Measurements from ENCODE around the gene AP1AR.

AP1AR gene

DNA sequence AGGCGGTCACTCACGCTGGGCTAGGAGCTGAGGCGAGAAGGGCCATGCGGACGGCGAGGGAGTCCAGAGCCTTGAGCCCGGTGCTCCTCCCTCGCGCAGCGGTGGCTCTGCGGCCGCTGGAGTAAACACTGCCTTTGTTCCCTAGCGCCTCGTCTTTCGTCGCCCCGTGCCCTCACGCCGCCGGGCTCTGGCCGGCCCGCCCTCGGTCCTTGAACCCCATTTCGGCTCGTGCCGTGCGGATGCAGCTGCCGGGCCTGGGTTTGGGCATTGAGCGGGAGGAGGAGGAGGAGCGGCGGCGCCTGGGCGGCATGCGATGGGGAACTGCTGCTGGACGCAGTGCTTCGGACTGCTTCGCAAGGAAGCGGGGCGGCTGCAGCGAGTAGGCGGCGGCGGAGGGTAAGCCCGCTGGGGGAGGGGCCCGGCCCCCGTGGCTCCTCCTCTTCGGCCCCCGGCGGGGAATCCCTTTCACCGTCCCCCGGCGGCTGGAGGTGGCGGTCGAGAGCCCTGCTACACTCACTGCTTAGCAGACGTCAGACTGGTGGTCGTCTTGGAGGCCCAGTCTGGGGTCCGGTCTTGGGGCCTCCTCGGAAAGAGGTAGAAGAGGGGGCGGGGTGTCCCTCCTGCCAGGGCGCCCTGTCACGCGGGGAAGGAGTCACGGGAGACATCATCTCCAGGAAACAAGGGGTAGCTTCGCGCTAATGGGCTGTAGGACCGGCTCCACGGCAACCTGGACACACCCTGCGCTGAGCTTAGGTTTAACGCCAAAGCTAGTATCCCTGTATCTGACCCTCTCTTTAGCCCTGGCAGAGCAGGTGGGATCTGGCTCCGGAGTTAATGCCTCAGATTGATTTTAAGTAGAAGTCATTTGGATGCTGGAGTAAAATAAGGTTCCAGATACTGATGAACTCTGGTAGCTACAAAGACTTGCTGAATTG lies at the start of gene AP1AR:
Gene AP1AR, plus strand, starts transcription at position 9 of the 935 bp plus-strand sequence. Its CDS starts 305 bp downstream, at position 314.
- in situ Hi-C loops (cut with HindIII; ENCODE audit: low pct_unique_long_range_greater_than_20kb, low sequenced_read_pairs) = no loop called here
- peak; percentile 49 to 73 for DNase-seq (ENCODE audit: low read depth in 1 of 2, low spot score in 1 of 2)
- no peak for TF ChIP-seq JUND (IDR thresholded peaks at IDR 0.05; ENCODE audit: low read depth)

- in situ Hi-C loops (cut with HindIII; ENCODE audit: low pct_unique_long_range_greater_than_20kb, low sequenced_read_pairs) = no loop called here
- TF ChIP-seq JUND (IDR thresholded peaks at IDR 0.05; ENCODE audit: low read depth) = no peak
- no peak for DNase-seq (ENCODE audit: low read depth in 1 of 2, low spot score in 1 of 2)
These were observed 49.0 kb upstream of the AP1AR start for GRCh38 chr4:112182604-112183003.

- no peak for DNase-seq (ENCODE audit: low read depth in 1 of 2, low spot score in 1 of 2)
- in situ Hi-C loops (cut with HindIII; ENCODE audit: low pct_unique_long_range_greater_than_20kb, low sequenced_read_pairs) = no loop called here
- no peak for TF ChIP-seq JUND (IDR thresholded peaks at IDR 0.05; ENCODE audit: low read depth)
These were observed 48.3 kb upstream of the AP1AR start for GRCh38 chr4:112183252-112183651.

- no peak for DNase-seq (ENCODE audit: low read depth in 1 of 2, low spot score in 1 of 2)
- no peak for TF ChIP-seq JUND (IDR thresholded peaks at IDR 0.05; ENCODE audit: low read depth)
- in situ Hi-C loops (cut with HindIII; ENCODE audit: low pct_unique_long_range_greater_than_20kb, low sequenced_read_pairs) = no loop called here
These were observed 47.1 kb upstream of the AP1AR start for GRCh38 chr4:112184438-112184837.

DNA sequence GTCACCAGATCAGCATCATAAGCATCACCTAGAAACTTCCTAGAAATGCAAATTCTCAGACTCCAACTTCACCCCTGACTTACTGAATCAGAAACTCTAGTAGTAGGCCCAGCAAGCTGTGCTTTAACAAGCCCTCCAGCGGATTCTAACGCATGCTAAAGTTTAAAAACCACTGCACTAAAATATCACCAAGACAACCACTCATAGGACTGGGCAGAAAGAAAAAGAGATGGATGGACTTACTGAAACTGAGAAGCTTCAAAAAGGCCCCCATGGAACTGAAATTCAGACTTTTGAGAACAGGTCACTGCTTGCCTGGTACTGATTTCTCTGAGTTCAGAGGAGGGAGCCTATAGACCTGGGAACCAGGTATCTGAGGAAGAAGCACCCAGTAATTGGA lies 46.3 kb upstream of the AP1AR start:
- no peak for TF ChIP-seq JUND (IDR thresholded peaks at IDR 0.05; ENCODE audit: low read depth)
- in situ Hi-C loops (cut with HindIII; ENCODE audit: low pct_unique_long_range_greater_than_20kb, low sequenced_read_pairs) = no loop called here
- DNase-seq (ENCODE audit: low read depth in 1 of 2, low spot score in 1 of 2) = no peak

DNA sequence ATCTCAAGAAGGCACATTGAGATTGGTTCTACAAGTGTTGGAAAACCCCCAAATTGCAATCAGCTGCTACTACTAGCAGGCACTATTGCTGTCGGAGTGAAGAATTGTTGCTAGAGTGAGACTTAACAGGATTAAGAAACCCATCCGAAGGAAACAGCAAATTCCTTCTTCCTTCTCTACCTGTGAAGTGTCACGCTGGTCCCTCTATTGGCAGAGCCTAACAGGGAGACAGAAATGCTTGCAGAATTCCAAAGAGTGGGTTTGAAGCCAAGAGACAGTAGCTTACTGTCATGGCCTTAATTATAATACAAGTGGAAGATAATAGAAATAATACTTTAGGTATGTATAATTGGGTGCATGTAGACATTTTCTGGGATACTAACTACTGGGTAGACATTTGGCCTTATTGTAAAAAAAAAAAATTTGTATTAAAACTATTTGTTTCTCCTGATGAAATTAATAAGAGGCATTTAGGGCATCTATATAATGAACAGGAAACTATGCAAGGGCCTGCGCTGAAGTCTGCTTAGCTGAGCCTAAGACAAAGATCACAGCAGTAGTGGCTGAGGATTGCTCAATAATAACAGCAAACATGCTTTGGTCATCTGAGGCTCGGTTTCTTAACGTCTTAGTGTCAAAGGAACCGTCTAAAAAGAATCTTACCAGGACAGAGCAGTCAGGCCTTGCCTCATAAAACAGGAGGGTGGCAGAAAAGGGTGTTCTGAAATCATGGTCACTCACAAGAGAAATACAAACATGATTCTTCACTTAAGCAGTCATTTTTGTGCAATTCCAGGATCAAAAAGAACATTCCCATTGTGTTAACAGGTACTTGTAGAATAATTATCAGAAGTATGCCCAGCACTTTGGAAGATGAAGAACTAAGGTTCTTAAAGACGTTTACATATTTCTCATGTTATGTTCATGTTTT lies 45.6 kb upstream of the AP1AR start:
- in situ Hi-C loops (cut with HindIII; ENCODE audit: low pct_unique_long_range_greater_than_20kb, low sequenced_read_pairs) = no loop called here
- DNase-seq (ENCODE audit: low read depth in 1 of 2, low spot score in 1 of 2) = peak in 1 of 2 experiments; percentile 46
- no peak for TF ChIP-seq JUND (IDR thresholded peaks at IDR 0.05; ENCODE audit: low read depth)

DNA sequence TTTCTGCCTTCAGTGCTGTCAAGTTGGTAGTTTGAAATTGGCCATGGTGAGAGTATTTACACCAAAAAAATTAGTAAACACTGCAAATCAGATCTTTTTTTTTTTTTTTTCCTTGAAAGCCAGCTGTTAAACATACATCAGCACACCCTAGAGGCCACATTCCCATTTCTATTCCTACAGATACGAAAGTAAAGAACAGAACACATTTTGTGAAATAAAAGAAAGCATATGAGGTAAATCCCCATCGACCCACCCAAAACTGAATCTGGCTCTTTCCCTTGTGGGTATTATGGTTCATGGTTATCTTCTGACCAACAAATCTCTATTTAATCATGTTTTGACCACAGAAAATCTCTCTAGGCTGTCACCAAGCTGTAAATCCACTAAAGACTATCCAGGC lies 41.8 kb upstream of the AP1AR start:
- TF ChIP-seq JUND (IDR thresholded peaks at IDR 0.05; ENCODE audit: low read depth) = no peak
- no peak for DNase-seq (ENCODE audit: low read depth in 1 of 2, low spot score in 1 of 2)
- in situ Hi-C loops (cut with HindIII; ENCODE audit: low pct_unique_long_range_greater_than_20kb, low sequenced_read_pairs) = no loop called here

DNA sequence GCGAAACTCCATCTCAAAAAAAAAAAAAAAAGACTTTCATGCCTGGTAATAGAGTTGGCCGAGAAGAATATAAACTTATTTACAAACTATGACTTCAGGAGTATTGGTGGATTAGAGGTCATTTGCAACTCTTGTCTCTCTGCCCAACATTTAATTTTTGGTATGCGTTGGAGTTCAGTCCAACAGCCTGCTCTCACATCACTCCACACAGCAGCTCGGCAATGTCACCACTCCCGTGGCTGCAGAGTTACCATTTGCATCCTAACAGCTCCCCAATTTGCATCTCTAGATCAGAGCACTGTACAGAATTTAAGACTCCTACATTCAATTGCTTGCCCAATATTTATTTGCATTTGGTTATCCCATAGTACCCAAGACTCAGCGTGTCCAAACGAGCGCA lies 40.9 kb upstream of the AP1AR start:
- no peak for TF ChIP-seq JUND (IDR thresholded peaks at IDR 0.05; ENCODE audit: low read depth)
- DNase-seq (ENCODE audit: low read depth in 1 of 2, low spot score in 1 of 2) = no peak
- in situ Hi-C loops (cut with HindIII; ENCODE audit: low pct_unique_long_range_greater_than_20kb, low sequenced_read_pairs) = no loop called here

DNA sequence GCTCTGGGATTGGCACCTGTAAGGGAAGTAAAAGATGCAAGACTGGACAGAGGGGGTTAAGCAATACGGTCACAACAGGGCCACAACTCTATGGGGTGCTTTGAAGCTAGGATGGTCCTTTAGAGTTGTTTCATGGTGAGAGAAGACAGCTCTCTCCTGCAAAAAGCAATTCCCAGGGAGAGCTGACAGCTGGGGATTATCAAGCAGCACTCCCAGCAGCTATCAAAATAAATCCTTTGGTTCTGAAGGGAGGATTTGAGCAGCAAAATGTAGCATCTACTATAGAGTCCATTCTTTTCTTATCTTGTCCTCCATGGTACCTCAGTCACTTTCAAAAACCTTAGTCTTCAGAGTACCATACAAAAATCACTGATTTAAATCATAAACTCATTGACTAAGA lies 35.1 kb upstream of the AP1AR start:
- no peak for DNase-seq (ENCODE audit: low read depth in 1 of 2, low spot score in 1 of 2)
- in situ Hi-C loops (cut with HindIII; ENCODE audit: low pct_unique_long_range_greater_than_20kb, low sequenced_read_pairs) = no loop called here
- TF ChIP-seq JUND (IDR thresholded peaks at IDR 0.05; ENCODE audit: low read depth) = no peak

GRCh38 chr4:112199041-112199440 lies 32.5 kb upstream of the AP1AR start:
- peak; percentile 38; the same call in 1 of the 2 replicates for TF ChIP-seq JUND (IDR thresholded peaks at IDR 0.05; ENCODE audit: low read depth)
- in situ Hi-C loops (cut with HindIII; ENCODE audit: low pct_unique_long_range_greater_than_20kb, low sequenced_read_pairs) = no loop called here

DNA sequence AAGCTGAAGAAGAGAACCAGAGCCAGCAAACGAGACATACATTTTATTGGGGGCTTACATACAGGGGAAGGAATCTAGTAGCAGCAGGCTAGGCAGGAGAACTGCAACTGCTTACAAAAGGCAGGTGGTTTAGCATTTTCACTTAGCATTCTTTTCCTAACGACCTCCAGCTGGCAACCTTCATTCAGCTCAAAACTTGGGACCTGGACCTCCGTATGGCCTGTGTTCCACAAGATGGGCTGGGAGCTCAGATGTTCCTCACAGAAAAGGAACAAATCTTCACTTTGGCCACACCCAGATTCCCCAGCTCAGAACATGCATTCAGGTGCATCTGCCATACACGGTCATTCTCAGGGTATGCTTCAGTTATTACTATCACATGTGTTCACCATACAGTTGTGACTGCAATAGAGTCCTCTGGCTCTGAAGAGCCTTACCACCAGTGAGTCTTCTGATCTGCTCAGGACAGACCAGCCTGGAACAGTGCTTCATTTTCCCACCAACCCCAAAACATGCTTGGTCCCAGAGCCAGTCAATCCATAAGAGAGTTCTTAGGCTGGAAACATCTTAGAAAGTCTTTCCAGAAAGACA lies 29.6 kb upstream of the AP1AR start:
- in situ Hi-C loops (cut with HindIII; ENCODE audit: low pct_unique_long_range_greater_than_20kb, low sequenced_read_pairs) = no loop called here
- no peak for TF ChIP-seq JUND (IDR thresholded peaks at IDR 0.05; ENCODE audit: low read depth)
- DNase-seq (ENCODE audit: low read depth in 1 of 2, low spot score in 1 of 2) = no peak

More at GRCh38 chr4:112199041-112199440, 32.5 kb upstream of the AP1AR start:
- DNase-seq (ENCODE audit: low read depth in 1 of 2, low spot score in 1 of 2) = peak in 1 of 2 experiments; percentile 46

- in situ Hi-C loops (cut with HindIII; ENCODE audit: low pct_unique_long_range_greater_than_20kb, low sequenced_read_pairs) = no loop called here
- TF ChIP-seq JUND (IDR thresholded peaks at IDR 0.05; ENCODE audit: low read depth) = no peak
- no peak for DNase-seq (ENCODE audit: low read depth in 1 of 2, low spot score in 1 of 2)
These were observed 28.0 kb upstream of the AP1AR start for GRCh38 chr4:112203593-112203992.

Measured in T47D (cell line).